ENCODE data around the gene MUC20. TPM values are rescaled to one million over a fixed set of nuclear protein-coding genes. Genes with fewer than 3 reads are reported as not detected.

MUC20 gene
- total and polyA plus RNA-seq, 2 of the 13 experiments (the other 11 are each of a cell fraction or from before 2014, with no cell fraction given) = 0.24 to 0.83 TPM

DNA sequence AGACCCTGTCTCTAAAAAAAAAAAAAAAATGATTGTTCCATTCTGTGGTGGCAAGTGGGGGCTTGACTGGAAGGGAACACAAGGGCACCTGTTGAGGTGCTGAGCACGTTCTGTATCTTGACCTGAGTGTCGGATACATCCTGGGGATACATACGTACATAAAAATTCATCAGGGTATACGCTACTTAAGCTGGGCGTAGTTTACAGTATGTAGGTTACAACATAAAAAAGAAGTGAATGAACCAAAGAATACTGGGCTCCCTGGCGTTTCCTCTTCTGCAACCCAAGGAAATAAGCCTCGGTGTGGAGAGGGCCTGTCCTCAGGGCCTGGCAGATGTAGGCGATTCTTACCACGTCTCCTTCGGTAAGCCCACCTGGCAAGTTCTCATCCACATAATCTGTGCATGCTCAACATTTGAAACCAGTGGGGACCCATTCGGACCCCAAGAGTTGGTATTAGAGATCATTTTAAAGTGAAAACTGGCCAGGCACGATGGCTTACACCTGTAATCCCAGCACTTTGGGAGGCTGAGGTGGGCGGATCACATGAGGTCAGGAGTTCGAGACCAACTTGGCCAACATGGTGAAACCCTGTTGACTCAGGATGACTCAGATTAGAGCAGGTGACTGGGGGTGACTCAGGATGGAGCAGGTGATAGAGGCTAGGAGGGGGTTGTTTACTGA, 5.1 kb upstream of the MUC20 start (continued):
- TF ChIP-seq, protein P1, sequence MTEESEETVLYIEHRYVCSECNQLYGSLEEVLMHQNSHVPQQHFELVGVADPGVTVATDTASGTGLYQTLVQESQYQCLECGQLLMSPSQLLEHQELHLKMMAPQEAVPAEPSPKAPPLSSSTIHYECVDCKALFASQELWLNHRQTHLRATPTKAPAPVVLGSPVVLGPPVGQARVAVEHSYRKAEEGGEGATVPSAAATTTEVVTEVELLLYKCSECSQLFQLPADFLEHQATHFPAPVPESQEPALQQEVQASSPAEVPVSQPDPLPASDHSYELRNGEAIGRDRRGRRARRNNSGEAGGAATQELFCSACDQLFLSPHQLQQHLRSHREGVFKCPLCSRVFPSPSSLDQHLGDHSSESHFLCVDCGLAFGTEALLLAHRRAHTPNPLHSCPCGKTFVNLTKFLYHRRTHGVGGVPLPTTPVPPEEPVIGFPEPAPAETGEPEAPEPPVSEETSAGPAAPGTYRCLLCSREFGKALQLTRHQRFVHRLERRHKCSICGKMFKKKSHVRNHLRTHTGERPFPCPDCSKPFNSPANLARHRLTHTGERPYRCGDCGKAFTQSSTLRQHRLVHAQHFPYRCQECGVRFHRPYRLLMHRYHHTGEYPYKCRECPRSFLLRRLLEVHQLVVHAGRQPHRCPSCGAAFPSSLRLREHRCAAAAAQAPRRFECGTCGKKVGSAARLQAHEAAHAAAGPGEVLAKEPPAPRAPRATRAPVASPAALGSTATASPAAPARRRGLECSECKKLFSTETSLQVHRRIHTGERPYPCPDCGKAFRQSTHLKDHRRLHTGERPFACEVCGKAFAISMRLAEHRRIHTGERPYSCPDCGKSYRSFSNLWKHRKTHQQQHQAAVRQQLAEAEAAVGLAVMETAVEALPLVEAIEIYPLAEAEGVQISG (CRISPR knock-in tag; IDR thresholded peaks at IDR 0.05) = no peak
- TF ChIP-seq ZNF660 (CRISPR knock-in tag; IDR thresholded peaks at IDR 0.05; ENCODE audit: borderline replicate concordance, low read depth) (no peak), REL (CRISPR knock-in tag; conservative IDR thresholded peaks at IDR 0.05) (no peak), ZNF446 (CRISPR knock-in tag; IDR thresholded peaks at IDR 0.05) (no peak), PHF20 (CRISPR knock-in tag; IDR thresholded peaks at IDR 0.05) (no peak), SUZ12 (IDR thresholded peaks at IDR 0.05; ENCODE audit: low read depth, low read length) (no peak), JUN (CRISPR knock-in tag; IDR thresholded peaks at IDR 0.05) (0 out of 2 replicates have a peak, but pooled peaks have one; percentile 41), ZNF619 (CRISPR knock-in tag; IDR thresholded peaks at IDR 0.05) (no peak), ZFY (CRISPR knock-in tag; IDR thresholded peaks at IDR 0.05) (no peak), ELF4 (CRISPR knock-in tag; IDR thresholded peaks at IDR 0.05; ENCODE audit: borderline replicate concordance) (no peak), ZNF33B (CRISPR knock-in tag; IDR thresholded peaks at IDR 0.05) (no peak), NR2F1 (CRISPR knock-in tag; IDR thresholded peaks at IDR 0.05) (peak; percentile 16 to 58; a peak in 2 of 4 replicates), RFXAP (CRISPR knock-in tag; IDR thresholded peaks at IDR 0.05; ENCODE audit: borderline replicate concordance) (no peak), ZNF703 (CRISPR knock-in tag; IDR thresholded peaks at IDR 0.05; ENCODE audit: borderline replicate concordance) (no peak)
- TF ChIP-seq, protein P2, sequence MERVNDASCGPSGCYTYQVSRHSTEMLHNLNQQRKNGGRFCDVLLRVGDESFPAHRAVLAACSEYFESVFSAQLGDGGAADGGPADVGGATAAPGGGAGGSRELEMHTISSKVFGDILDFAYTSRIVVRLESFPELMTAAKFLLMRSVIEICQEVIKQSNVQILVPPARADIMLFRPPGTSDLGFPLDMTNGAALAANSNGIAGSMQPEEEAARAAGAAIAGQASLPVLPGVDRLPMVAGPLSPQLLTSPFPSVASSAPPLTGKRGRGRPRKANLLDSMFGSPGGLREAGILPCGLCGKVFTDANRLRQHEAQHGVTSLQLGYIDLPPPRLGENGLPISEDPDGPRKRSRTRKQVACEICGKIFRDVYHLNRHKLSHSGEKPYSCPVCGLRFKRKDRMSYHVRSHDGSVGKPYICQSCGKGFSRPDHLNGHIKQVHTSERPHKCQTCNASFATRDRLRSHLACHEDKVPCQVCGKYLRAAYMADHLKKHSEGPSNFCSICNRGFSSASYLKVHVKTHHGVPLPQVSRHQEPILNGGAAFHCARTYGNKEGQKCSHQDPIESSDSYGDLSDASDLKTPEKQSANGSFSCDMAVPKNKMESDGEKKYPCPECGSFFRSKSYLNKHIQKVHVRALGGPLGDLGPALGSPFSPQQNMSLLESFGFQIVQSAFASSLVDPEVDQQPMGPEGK (CRISPR knock-in tag; IDR thresholded peaks at IDR 0.05) = no peak
- TF ChIP-seq, protein P3, sequence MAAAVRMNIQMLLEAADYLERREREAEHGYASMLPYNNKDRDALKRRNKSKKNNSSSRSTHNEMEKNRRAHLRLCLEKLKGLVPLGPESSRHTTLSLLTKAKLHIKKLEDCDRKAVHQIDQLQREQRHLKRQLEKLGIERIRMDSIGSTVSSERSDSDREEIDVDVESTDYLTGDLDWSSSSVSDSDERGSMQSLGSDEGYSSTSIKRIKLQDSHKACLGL (CRISPR knock-in tag; IDR thresholded peaks at IDR 0.05) = no peak
- TF ChIP-seq, protein P4, sequence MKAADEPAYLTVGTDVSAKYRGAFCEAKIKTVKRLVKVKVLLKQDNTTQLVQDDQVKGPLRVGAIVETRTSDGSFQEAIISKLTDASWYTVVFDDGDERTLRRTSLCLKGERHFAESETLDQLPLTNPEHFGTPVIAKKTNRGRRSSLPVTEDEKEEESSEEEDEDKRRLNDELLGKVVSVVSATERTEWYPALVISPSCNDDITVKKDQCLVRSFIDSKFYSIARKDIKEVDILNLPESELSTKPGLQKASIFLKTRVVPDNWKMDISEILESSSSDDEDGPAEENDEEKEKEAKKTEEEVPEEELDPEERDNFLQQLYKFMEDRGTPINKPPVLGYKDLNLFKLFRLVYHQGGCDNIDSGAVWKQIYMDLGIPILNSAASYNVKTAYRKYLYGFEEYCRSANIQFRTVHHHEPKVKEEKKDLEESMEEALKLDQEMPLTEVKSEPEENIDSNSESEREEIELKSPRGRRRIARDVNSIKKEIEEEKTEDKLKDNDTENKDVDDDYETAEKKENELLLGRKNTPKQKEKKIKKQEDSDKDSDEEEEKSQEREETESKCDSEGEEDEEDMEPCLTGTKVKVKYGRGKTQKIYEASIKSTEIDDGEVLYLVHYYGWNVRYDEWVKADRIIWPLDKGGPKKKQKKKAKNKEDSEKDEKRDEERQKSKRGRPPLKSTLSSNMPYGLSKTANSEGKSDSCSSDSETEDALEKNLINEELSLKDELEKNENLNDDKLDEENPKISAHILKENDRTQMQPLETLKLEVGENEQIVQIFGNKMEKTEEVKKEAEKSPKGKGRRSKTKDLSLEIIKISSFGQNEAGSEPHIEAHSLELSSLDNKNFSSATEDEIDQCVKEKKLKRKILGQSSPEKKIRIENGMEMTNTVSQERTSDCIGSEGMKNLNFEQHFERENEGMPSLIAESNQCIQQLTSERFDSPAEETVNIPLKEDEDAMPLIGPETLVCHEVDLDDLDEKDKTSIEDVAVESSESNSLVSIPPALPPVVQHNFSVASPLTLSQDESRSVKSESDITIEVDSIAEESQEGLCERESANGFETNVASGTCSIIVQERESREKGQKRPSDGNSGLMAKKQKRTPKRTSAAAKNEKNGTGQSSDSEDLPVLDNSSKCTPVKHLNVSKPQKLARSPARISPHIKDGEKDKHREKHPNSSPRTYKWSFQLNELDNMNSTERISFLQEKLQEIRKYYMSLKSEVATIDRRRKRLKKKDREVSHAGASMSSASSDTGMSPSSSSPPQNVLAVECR (CRISPR knock-in tag; IDR thresholded peaks at IDR 0.05; ENCODE audit: borderline replicate concordance) = no peak
- TF ChIP-seq, protein P5, sequence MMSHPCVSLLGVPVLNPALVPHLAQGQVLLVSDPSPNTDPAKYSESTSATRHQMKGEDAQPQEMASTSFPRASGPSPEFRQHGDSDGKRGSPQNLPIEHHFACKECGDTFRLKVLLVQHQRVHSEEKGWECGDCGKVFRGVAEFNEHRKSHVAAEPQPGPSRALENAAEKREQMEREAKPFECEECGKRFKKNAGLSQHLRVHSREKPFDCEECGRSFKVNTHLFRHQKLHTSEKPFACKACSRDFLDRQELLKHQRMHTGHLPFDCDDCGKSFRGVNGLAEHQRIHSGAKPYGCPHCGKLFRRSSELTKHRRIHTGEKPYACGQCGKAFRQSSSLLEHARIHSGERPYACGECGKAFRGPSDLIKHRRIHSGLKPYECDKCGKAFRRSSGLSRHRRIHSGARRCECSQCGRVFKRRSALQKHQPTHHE (CRISPR knock-in tag; IDR thresholded peaks at IDR 0.05; ENCODE audit: borderline replicate concordance) = no peak

All from HepG2 (cell line).